Adipocyte (in vitro differentiated cells): Measurements from ENCODE around the gene WDR7.

Experiments
- DNase-seq: peaks from one replicate; pipeline ENCODE4 v3.0.0-alpha.2; 2015; ENCODE audit warnings: low read depth
- H3K27me3 ChIP-seq: replicated peaks from 2 replicates; pipeline ENCODE4 v1.7.0; 2013; ENCODE audit warnings: mild to moderate bottlenecking, low read length, moderate library complexity; ENCODE audit not compliant: control insufficient read depth, insufficient read depth
- H3K36me3 ChIP-seq: 2 replicates; pipeline ENCODE4 v1.7.0; 2013; ENCODE audit warnings: low read length, mild to moderate bottlenecking, moderate library complexity; ENCODE audit not compliant: control insufficient read depth, insufficient read depth, severe bottlenecking
- H3K4me1 ChIP-seq: 2 replicates; pipeline ENCODE4 v1.7.0; 2013; ENCODE audit warnings: mild to moderate bottlenecking, low read length, moderate library complexity; ENCODE audit not compliant: control insufficient read depth, insufficient read depth
- H3K4me3 ChIP-seq: 2 replicates; pipeline ENCODE4 v1.7.0; 2013; ENCODE audit warnings: mild to moderate bottlenecking, low read length, moderate library complexity
- H3K9ac ChIP-seq: 2 replicates; pipeline ENCODE4 v1.7.0; 2013; ENCODE audit warnings: mild to moderate bottlenecking, low read length, moderate library complexity
- H3K9me3 ChIP-seq: 2 replicates; pipeline ENCODE4 v1.7.0; 2013; ENCODE audit warnings: mild to moderate bottlenecking, low read length, moderate library complexity; ENCODE audit not compliant: control insufficient read depth

Gene WDR7

DNA sequence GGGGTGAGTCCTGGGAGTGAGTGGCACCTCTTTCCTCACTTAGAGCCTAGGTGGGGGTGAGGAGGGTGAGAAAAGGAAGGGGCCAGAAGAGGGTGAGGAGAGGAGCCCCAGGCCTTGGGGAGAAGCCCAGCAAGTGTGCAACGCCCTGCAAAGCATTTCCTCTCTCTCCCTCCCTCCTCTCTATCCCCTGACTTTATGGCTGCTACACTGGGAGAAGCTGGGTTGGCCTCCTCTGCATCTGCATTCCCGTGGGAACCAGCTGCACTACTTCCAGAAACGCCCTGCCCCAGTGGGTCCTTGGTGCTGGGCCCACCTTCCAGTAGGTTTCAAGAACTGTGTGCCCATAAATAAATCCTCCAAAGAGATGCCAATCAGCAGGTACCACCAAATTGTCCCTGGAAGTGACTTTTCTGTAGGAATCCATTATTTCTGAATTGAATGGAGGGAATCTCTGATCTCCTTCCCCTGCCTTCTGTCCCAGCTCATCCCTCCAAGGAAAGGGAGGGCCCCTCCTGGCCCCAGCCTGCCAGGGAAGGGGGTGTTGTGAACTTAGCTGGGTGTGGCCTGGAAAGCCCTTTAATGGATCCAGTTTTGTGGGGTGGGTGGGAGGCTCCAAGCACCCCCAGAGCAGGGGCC lies 400.0 kb downstream of the WDR7 start:
- Histone ChIP-seq H3K36me3 (no peaks in the 10 kb centered on the region), H3K4me3 (no peak overlapping the region), H3K9ac (no peak overlapping the region), H3K4me1 (no peaks in the 10 kb centered on the region), H3K27me3 (peaks cover 26% of the 10 kb centered on the region), H3K9me3 (peaks cover 13% of the 10 kb centered on the region)
- no peak for DNase-seq

DNA sequence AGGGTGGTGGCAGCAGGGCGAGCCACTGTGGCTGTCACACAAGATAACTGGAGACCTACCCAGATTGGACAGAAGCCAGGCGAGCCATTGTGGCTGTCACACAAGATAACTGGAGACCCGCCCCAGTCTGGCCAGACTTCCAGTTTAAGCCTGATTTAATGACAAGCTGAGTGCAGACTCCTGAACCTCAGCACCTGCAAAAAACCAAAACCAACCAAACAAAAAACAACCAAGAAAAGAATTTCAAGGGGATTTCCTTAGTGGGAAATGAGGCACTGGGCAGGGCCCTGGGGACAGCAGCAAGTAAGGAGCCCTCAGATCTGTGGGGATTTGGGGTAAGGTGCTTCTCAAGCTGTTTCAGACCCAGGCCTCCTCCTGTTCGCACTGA lies 400.5 kb downstream of the WDR7 start:
- Histone ChIP-seq H3K27me3 (peaks cover 24% of the 10 kb centered on the region), H3K36me3 (no peaks in the 10 kb centered on the region), H3K4me3 (no peak overlapping the region), H3K9me3 (peaks cover 8% of the 10 kb centered on the region), H3K4me1 (no peaks in the 10 kb centered on the region), H3K9ac (no peak overlapping the region)
- DNase-seq = no peak

DNA sequence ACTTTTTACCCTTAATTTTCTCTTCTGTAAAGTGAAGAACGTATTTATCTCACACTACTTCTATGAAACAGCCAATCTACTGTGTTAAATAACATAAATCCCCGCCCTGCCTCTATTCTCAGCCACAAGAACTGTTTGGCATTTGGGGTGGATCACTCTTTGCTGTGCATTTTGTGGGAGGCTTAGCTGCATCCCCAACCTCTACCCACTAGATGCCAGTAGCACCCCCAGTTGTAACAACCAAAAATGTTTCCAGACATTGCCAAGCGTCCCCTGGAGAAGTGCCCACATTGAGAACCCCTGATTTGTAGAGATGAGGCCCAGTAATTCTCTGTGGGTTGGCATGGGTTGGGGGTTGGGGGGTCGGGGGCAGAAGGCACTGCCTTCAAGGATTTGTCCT lies 401.0 kb downstream of the WDR7 start:
- Histone ChIP-seq H3K27me3 (peaks cover 18% of the 10 kb centered on the region), H3K4me3 (no peak overlapping the region), H3K9me3 (peaks cover 8% of the 10 kb centered on the region), H3K9ac (no peak overlapping the region), H3K36me3 (no peaks in the 10 kb centered on the region), H3K4me1 (no peaks in the 10 kb centered on the region)
- DNase-seq = no peak

DNA sequence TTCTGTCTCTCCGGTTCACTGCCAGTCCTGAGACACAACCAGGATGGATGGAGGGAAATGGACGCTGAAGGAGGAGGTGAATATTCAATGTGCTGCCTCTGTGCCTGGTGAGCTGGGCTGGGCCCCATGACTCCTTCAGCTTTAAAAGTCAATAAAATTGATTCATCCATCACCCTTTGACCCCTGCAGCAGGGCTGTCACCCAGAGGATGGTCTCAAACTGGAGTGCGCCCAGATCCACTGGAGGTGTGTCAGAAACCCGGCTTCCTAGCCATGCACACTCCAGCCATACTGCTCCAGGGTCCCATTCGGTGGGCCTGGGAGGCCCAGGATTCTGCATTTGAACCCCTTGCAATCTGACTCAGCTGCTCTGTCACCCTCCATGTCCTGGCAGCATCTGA lies 401.6 kb downstream of the WDR7 start:
- no peak for DNase-seq
- Histone ChIP-seq H3K27me3 (peaks cover 17% of the 10 kb centered on the region), H3K9me3 (peaks cover 8% of the 10 kb centered on the region), H3K36me3 (no peaks in the 10 kb centered on the region), H3K4me3 (no peak overlapping the region), H3K4me1 (no peaks in the 10 kb centered on the region), H3K9ac (no peak overlapping the region)

DNA sequence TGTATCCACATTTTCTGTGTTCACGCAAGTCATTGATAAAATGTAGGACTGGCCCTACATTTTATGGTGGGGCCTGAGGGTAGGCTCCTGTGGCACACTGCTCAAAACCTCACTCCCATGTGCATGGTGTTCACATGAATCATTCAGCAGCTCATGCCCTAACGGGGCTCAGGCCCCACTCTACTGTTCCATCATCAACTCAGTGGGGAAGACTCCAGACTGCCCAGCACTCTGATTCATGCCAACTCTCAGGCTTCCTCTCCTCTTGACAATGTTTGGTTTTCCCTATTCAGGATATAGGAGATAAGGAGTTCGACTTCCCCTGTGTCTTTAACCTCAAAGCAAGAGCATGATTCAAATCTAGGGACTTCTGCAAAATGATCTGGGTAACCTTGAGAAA lies 403.7 kb downstream of the WDR7 start:
- no peak for DNase-seq
- H3K9ac ChIP-seq = no peak overlapping the region
- H3K4me3 ChIP-seq = no peak overlapping the region
- H3K27me3 ChIP-seq = peaks cover 12% of the 10 kb centered on the region
- H3K36me3 ChIP-seq = no peaks in the 10 kb centered on the region
- H3K4me1 ChIP-seq = no peaks in the 10 kb centered on the region
- peaks cover 8% of the 10 kb centered on the region for H3K9me3 ChIP-seq

DNA sequence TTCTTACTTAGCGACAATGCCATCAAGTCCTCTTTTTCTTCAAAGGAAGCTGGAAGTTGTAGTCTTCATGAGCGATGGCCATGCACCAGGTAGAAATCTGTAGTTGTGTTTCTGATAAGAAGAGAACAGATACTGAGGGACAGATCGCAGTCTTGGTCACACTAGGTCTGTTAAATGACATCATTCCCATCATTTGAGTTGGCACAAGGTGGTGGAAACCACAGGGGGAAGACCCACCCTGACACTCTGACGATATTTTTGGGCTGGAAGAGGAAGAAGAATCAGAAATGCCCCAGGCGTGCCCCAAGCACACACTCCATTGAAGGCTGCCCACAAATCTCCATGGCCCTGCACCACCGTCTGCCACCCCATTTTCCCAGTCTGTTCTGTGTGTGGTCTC lies 406.7 kb downstream of the WDR7 start:
- no peak overlapping the region for H3K4me3 ChIP-seq
- no peaks in the 10 kb centered on the region for H3K4me1 ChIP-seq
- peaks cover 8% of the 10 kb centered on the region for H3K9me3 ChIP-seq
- DNase-seq = no peak
- H3K9ac ChIP-seq = no peak overlapping the region
- H3K36me3 ChIP-seq = no peaks in the 10 kb centered on the region
- peaks cover 19% of the 10 kb centered on the region for H3K27me3 ChIP-seq

DNA sequence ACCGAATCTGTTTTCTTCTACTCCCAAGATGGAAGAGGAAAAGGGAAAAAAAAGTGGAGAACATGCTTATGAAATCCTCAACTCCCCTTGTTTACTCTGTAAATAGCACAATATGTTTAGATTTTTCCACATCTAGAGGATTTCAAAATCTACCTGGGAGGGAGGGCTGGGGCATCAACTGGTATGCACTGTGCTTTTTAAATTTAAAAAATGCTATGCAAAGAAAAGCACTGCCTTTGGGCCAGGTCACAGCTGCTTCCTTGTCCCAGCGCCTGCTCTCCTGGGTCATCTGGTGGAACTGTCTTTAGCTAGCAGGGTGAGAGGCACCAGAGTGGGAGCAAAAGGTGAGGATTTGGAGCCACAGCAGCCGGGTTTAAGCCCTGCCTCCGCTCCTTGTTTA lies 407.6 kb downstream of the WDR7 start:
- Histone ChIP-seq H3K4me3 (no peak overlapping the region), H3K9me3 (peaks cover 8% of the 10 kb centered on the region), H3K4me1 (no peaks in the 10 kb centered on the region), H3K36me3 (no peaks in the 10 kb centered on the region), H3K9ac (no peak overlapping the region), H3K27me3 (peaks cover 27% of the 10 kb centered on the region)
- no peak for DNase-seq

DNA sequence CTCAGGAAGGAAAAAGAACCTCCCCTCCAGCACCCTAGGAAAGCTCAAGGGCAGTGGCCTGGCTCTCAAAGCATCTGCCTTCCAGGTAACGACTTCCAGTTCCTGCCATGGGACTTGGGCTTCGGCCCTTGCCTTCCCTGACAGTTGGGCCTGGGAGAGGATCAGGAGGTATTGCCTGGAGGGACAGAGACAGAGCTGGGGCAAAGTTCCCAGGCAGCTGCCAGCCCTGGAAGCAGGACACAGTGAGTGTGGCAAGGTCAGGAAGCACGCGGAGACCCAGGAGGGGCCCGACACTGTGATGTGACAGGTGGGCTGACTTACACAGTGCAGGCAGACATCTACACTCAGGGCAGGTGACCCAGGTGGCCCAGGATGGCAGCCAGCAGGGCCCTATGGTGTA lies 408.2 kb downstream of the WDR7 start:
- H3K36me3 ChIP-seq = no peaks in the 10 kb centered on the region
- H3K4me3 ChIP-seq = no peak overlapping the region
- peaks cover 5% of the 10 kb centered on the region for H3K9me3 ChIP-seq
- H3K9ac ChIP-seq = no peak overlapping the region
- H3K4me1 ChIP-seq = no peaks in the 10 kb centered on the region
- H3K27me3 ChIP-seq = peaks cover 34% of the 10 kb centered on the region
- DNase-seq = no peak

DNA sequence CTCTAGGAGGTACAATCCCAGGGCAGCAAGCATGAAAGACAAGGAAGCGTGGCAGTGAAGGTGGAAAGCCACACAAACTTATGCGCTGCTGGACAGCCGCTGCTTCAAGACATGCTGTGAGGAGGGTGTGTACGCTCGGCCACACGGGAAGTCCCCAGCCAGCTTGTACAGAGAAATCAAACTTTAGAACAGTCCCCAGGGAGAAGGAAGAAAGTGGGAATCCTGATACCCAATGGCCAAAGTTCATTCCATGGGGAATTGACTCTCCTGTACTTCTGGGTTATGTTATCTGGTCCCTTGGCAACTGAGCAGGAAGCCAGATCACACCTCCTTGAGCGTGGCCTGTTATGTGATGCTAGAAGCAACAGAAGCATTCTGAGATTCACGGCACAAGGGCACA lies 409.7 kb downstream of the WDR7 start:
- Histone ChIP-seq H3K27me3 (peaks cover 35% of the 10 kb centered on the region), H3K9me3 (no peaks in the 10 kb centered on the region), H3K4me1 (no peaks in the 10 kb centered on the region), H3K36me3 (no peaks in the 10 kb centered on the region), H3K9ac (no peak overlapping the region), H3K4me3 (no peak overlapping the region)
- no peak for DNase-seq

DNA sequence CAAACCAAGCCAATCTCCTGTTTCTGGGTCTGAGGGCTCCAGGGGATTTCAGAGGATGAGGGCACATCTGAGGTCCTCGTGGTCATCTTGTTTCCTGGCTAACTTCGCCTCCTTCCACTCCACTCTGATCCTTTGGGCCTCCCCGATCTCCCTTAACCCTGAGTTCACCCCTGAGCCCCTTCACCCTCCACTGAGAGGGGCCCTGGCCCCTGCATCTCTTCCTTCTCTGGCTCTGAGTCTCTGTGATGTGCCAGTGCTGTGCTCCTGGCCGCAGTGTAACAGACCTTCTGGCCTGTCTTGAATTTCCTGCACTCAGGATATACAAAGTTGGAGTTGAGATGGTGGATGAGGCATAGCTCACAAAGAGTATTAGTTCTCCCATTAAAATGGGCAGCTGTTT lies 411.0 kb downstream of the WDR7 start:
- no peaks in the 10 kb centered on the region for H3K9me3 ChIP-seq
- no peak overlapping the region for H3K4me3 ChIP-seq
- DNase-seq = no peak
- H3K27me3 ChIP-seq = peaks cover 35% of the 10 kb centered on the region
- H3K36me3 ChIP-seq = no peaks in the 10 kb centered on the region
- no peak overlapping the region for H3K9ac ChIP-seq
- no peaks in the 10 kb centered on the region for H3K4me1 ChIP-seq

DNA sequence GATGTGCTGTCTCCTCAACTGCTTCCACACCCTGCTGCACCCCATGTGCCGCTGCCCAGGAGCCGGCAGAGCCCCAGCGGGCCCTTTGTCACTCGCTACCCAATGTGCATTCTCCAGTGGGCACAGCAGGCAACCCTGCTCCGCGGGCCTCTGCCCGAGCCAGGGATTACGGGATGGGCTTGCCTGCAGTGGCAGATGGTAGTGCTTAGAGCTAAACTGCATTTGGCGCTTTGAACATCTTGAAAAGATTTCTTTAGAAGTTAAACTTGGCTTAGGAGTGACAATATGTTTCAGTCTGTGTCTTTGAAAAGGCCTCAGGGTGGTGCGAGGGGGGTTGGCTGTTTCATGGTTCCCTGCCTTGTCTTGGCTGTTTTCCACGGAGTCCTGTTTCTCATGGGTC lies 411.7 kb downstream of the WDR7 start:
- no peak overlapping the region for H3K4me3 ChIP-seq
- peaks cover 35% of the 10 kb centered on the region for H3K27me3 ChIP-seq
- H3K9ac ChIP-seq = no peak overlapping the region
- no peaks in the 10 kb centered on the region for H3K9me3 ChIP-seq
- DNase-seq = no peak
- H3K4me1 ChIP-seq = no peaks in the 10 kb centered on the region
- no peaks in the 10 kb centered on the region for H3K36me3 ChIP-seq

DNA sequence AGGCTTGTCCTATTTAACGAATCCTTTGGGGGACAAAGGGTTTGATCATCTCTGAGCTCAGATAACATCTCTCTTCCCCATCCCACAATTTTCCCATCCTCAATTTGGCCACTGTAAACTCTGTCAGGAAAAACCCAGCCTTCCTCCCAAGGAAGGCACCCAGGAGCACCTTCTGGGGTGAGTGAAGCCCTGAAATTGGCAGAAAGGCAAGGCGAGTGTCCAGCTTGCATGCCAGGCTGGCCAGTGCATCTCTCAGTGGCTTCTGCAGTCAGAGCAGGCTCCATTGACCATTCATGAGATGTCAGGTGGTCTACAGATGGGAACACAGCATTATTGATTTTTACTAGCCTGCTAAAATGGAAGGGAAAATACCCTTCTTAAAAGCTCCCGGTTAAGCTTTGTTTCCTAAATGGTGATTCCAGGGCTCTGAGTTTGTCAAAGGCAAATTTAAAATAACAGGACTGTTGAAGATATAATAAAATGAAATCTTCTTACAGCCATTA lies 412.5 kb downstream of the WDR7 start:
- Histone ChIP-seq H3K9ac (no peak overlapping the region), H3K27me3 (peaks cover 30% of the 10 kb centered on the region), H3K9me3 (no peaks in the 10 kb centered on the region), H3K36me3 (no peaks in the 10 kb centered on the region), H3K4me1 (no peaks in the 10 kb centered on the region), H3K4me3 (no peak overlapping the region)
- no peak for DNase-seq
